Activated naive CD8-positive, alpha-beta T cell (primary cell): ENCODE data around the gene PCBP1.

Source experiments
- H3K27ac Mint-ChIP-seq: one replicate; pipeline ENCODE4 v1.8.0; 2021; ENCODE audit warnings: mixed read lengths
- H3K27me3 Mint-ChIP-seq: one replicate; pipeline ENCODE4 v1.8.0; 2021; ENCODE audit warnings: mixed read lengths
- H3K36me3 Mint-ChIP-seq: one replicate; pipeline ENCODE4 v1.8.0; 2021; ENCODE audit warnings: mixed read lengths
- H3K4me1 Mint-ChIP-seq: one replicate; pipeline ENCODE4 v1.8.0; 2021; ENCODE audit warnings: low read depth, mixed read lengths
- H3K4me3 Mint-ChIP-seq: one replicate; pipeline ENCODE4 v1.8.0; 2021; ENCODE audit warnings: mild to moderate bottlenecking, mixed read lengths
- H3K9me3 Mint-ChIP-seq: one replicate; pipeline ENCODE4 v1.8.0; 2021; ENCODE audit warnings: low read depth, mixed read lengths

Gene PCBP1

DNA sequence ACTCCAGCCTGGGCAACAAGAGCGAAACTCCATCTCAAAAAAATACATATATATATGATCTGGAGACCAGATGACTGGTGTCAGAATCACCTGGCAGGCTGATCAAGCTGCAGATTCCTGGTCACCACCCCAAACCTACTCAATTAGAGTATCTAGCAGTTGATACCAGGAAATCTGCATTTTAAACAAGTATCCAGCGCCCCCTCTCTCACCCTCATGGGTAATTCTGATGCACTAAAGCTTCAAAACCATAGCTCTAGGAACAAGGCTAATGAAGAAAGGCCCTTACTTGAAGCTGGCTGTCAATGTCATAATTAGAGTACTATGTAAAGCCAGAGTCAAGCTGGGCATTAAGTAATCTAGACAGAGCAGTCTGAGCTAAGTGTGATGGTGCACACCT is 25.0 kb upstream of the PCBP1 start:
- Mint-ChIP-seq H3K4me1 (peaks cover 11% of the 10 kb centered on the region), H3K27me3 (no peaks in the 10 kb centered on the region), H3K36me3 (peaks cover 12% of the 10 kb centered on the region), H3K9me3 (no peaks in the 10 kb centered on the region), H3K4me3 (no peak overlapping the region), H3K27ac (no peak overlapping the region)

- Mint-ChIP-seq H3K27me3 (no peaks in the 10 kb centered on the region), H3K9me3 (no peaks in the 10 kb centered on the region), H3K36me3 (peaks cover 18% of the 10 kb centered on the region), H3K4me1 (peaks cover 49% of the 10 kb centered on the region), H3K27ac (peak overlapping the region; percentile 93), H3K4me3 (peak overlapping the region; percentile 51)
Observed at GRCh38 chr2:70068119-70068518, 19.2 kb upstream of the PCBP1 start.

DNA sequence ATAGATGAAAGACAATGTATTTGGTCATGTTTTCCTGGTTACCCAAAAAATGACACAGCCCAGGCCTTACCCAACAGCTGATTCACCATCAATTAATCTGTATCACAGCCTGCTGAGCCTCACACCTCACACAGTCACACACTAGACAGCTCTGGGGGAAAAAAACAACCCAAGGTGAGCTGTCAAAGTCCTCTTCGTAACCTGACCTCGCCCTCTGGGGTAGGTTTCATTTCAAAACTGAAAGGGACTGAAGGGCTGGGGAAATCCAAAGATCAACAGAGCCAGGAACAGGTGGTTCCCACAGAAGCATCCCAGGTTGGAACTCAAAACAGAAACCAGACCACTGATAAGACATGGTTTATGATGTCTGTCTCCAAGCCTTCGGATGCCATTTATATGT is 18.2 kb upstream of the PCBP1 start:
- Mint-ChIP-seq H3K27me3 (no peaks in the 10 kb centered on the region), H3K4me3 (peak overlapping the region; percentile 51), H3K9me3 (no peaks in the 10 kb centered on the region), H3K4me1 (peaks cover 56% of the 10 kb centered on the region), H3K27ac (peak overlapping the region; percentile 93), H3K36me3 (peaks cover 22% of the 10 kb centered on the region)

GRCh38 chr2:70070542-70071268 is 16.6 kb upstream of the PCBP1 start:
- Mint-ChIP-seq H3K9me3 (no peaks in the 10 kb centered on the region), H3K4me1 (peaks cover 58% of the 10 kb centered on the region), H3K27me3 (no peaks in the 10 kb centered on the region), H3K27ac (peak overlapping the region; percentile 96), H3K4me3 (peak overlapping the region; percentile 75), H3K36me3 (peaks cover 19% of the 10 kb centered on the region)

DNA sequence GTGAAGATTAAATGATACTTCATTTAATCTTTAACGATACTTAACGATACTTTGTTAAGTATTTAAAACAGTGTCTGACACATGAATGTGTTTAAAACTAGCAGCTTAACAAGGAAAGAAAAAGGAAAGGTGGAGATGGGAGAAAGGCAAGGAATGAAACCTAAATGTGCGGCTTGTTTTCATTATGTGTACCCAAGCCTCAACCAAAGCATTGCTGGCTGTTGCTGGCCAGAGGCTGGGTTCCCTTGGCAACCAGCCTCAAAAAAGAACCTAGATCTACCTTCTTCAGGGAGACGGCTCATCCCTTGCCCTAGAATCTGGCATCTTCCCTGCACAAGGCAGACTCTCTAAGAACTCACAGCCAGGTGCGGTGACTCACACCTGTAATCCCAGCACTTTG is 13.8 kb upstream of the PCBP1 start:
- Mint-ChIP-seq H3K9me3 (no peaks in the 10 kb centered on the region), H3K27me3 (no peaks in the 10 kb centered on the region), H3K27ac (peak overlapping the region; percentile 61), H3K4me1 (peaks cover 51% of the 10 kb centered on the region), H3K4me3 (no peak overlapping the region), H3K36me3 (peaks cover 14% of the 10 kb centered on the region)

DNA sequence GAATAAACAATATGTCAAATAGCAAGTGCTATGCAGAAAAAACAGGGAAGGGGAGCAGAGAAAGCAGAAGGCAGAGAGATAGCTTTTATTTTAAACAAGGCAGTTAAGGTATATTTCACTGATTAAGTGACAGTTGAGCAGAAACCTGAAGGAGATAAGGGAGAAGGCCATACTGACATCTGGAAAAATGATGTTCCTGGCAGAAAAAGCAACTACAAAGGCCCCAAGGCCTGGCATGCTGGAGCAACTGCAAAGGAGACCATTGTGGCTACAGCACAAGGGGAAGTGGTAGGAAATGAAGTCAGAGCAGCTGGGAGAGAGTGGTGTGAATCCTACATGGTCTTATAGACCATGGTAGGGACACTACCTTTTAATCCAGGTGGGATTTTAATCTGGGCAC is 8.9 kb upstream of the PCBP1 start:
- Mint-ChIP-seq H3K36me3 (peaks cover 19% of the 10 kb centered on the region), H3K4me1 (peaks cover 46% of the 10 kb centered on the region), H3K27ac (peak overlapping the region; percentile 43)

DNA sequence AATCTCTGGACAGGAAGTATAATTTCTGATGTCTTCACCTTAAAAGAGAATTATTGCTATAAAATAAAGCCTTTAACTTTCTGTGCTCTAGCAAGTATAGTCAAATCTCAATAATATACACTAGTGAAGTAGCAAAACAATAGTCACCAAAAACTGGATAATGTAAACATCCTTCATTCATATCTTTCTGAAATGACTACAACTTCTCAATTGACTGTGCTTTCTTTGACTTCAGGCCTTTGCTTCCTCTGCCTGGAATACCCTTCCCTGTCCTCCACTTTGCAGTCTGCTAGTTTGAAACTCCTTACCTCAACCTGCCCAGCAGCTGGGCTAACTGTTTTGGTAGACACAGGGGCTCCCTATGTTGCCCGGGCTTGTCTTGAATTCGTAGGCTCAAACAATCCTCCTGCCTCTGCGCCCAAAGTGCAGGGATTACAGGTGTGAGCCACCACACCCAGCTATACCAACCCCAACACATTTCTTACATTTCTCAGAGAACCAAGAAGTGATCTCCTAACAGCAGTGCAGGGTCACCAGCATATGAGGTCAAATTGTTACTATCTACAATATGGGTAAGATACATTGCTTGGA is 6.6 kb upstream of the PCBP1 start:
- Mint-ChIP-seq H3K27me3 (no peaks in the 10 kb centered on the region), H3K4me1 (peaks cover 57% of the 10 kb centered on the region), H3K27ac (no peak overlapping the region), H3K36me3 (peaks cover 22% of the 10 kb centered on the region), H3K9me3 (no peaks in the 10 kb centered on the region), H3K4me3 (no peak overlapping the region)

More for the DNA sequence above, 8.9 kb upstream of the PCBP1 start:
- Mint-ChIP-seq H3K27me3 (no peaks in the 10 kb centered on the region), H3K9me3 (no peaks in the 10 kb centered on the region), H3K4me3 (peak overlapping the region; percentile 5)

GRCh38 chr2:70081221-70081620 is 6.1 kb upstream of the PCBP1 start:
- H3K9me3 Mint-ChIP-seq, result no peaks in the 10 kb centered on the region
- peaks cover 22% of the 10 kb centered on the region for H3K36me3 Mint-ChIP-seq
- H3K4me3 Mint-ChIP-seq, result no peak overlapping the region
- H3K27ac Mint-ChIP-seq, result no peak overlapping the region
- no peaks in the 10 kb centered on the region for H3K27me3 Mint-ChIP-seq
- peaks cover 61% of the 10 kb centered on the region for H3K4me1 Mint-ChIP-seq

- H3K36me3 Mint-ChIP-seq, result peaks cover 28% of the 10 kb centered on the region
- peak overlapping the region; percentile 89 for H3K27ac Mint-ChIP-seq
- H3K9me3 Mint-ChIP-seq, result no peaks in the 10 kb centered on the region
- peak overlapping the region; percentile 86 for H3K4me3 Mint-ChIP-seq
- H3K4me1 Mint-ChIP-seq, result peaks cover 49% of the 10 kb centered on the region
- H3K27me3 Mint-ChIP-seq, result no peaks in the 10 kb centered on the region
Observed at GRCh38 chr2:70083344-70084156, 3.7 kb upstream of the PCBP1 start.

DNA sequence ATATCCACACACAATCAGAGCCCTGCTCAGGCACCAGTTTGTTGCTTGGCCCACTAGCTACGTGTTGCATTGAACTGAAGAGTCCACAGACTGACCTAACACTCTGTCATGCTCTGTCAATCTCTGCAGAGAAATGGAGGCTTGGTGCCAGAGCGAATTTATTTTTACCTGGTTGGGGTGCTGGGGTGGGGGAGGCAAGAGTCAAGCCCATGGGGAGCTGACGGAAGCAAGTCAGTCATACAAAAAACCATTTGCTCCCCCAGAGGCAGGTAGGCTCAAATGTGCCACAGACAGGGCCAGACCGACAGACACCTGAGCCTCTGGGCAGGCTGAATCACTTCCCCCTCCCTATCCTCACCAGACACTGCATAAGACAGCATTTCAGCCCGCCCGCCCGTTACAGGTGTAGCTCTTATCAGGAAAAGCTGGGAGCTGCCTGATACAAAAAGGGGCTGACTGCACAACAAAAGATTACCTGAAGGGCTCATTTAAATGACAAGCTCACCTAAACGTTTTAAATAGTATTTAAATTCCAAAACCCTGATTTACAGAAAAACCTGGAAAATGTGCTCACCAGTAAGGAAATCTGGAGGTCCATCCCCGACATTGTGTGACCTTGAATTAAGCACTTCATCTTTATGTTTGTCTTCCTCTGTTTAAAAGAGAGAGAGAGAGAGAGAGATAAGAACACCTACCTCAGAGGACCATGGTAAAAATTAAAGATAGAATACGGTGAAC is 2.1 kb upstream of the PCBP1 start:
- Mint-ChIP-seq H3K9me3 (no peaks in the 10 kb centered on the region), H3K4me3 (peak overlapping the region; percentile 86), H3K36me3 (peaks cover 37% of the 10 kb centered on the region), H3K27ac (peak overlapping the region; percentile 99), H3K4me1 (peaks cover 44% of the 10 kb centered on the region), H3K27me3 (no peaks in the 10 kb centered on the region)

DNA sequence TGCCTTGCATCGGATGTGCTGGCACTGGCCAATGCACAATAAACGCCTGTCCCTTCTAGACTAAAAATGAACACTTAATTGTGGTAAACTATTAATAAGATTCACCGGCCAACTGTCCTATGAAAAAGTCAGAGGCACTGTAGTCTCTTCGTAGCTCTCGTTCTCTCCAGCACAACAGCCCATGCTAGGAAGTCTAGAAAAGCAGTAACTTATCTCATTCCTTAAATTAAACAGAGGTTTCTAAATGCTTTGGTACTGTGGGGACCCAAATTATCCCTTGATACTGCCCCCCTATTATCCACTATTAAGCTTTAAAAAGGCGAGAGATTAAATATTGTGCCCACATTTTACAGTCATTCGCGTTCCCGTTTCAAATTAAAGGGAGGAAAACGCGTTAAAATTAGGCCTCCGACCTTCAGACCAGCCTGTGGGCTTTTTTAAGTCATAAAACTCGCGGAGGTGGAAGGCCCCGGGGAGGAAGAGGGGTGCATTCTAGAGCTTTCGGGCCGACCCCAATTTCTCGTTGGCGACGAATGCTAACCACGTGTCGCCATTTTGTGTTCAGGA is 1.5 kb upstream of the PCBP1 start:
- Mint-ChIP-seq H3K4me3 (peak overlapping the region; percentile 86), H3K9me3 (no peaks in the 10 kb centered on the region), H3K27me3 (no peaks in the 10 kb centered on the region), H3K27ac (peak overlapping the region; percentile 99), H3K36me3 (peaks cover 34% of the 10 kb centered on the region), H3K4me1 (peaks cover 46% of the 10 kb centered on the region)

DNA sequence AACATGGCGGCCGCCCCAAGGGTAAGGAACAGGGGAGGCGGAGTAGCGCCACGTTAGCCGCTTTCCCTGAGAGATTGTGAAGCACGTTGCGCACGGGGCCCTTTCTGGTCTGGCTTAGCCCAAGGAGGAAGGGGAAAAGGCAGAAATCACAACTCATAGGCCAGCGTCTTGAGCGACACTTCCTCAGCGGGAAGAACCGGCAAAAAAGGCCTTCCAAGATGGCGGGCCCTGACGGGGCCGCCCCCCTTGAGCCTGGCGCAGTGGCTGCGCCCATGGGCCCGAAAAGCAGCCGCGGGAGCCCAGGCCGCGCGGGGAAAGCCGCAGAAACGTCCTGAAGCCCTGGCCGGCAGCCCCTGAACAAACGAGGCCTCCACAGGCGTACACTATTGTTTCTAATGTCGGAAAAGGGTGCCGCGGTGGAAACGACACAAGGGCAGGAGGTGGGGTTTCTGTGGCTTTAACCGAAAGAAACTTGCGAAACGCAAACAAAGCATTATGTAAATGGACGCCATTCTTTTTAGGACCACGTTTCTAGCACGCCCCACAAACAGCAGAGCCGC is 919 bp upstream of the PCBP1 start:
- Mint-ChIP-seq H3K27ac (peak overlapping the region; percentile 99), H3K4me1 (peaks cover 48% of the 10 kb centered on the region), H3K36me3 (peaks cover 32% of the 10 kb centered on the region), H3K4me3 (peak overlapping the region; percentile 86), H3K27me3 (no peaks in the 10 kb centered on the region), H3K9me3 (no peaks in the 10 kb centered on the region)

- H3K27ac Mint-ChIP-seq, result peak overlapping the region; percentile 99
- H3K9me3 Mint-ChIP-seq, result no peaks in the 10 kb centered on the region
- H3K4me3 Mint-ChIP-seq, result peak overlapping the region; percentile 99
- H3K27me3 Mint-ChIP-seq, result no peaks in the 10 kb centered on the region
- H3K4me1 Mint-ChIP-seq, result peaks cover 54% of the 10 kb centered on the region
- H3K36me3 Mint-ChIP-seq, result peaks cover 31% of the 10 kb centered on the region
Observed at GRCh38 chr2:70087702-70088597, 673 bp downstream of the PCBP1 start.
